GM23248 (cell line): ENCODE measurements around the gene R3HCC1L.

Experiments
- EZH2 ChIP-seq: fragments of 200-600 bp; sonication (generic); IDR thresholded peaks from 2 replicates; pipeline ENCODE4 v1.6.1; 2018; ENCODE audit warnings: antibody characterized with exemption, mild to moderate bottlenecking; ENCODE audit not compliant: insufficient read depth, poor library complexity, severe bottlenecking
- EZH2phosphoT487 ChIP-seq: fragments of 200-600 bp; sonication (generic); IDR thresholded peaks from 2 replicates; pipeline ENCODE4 v1.6.1; 2018; ENCODE audit warnings: antibody characterized with exemption, moderate library complexity, mild to moderate bottlenecking, low read depth; ENCODE audit not compliant: insufficient read depth

- TF ChIP-seq EZH2 (no peak), EZH2phosphoT487 (no peak)
Observed at GRCh38 chr10:98268694-98269431, 134.4 kb downstream of the R3HCC1L start.
